SU-DHL-6 (cell line): Measurements from ENCODE around the gene FAM83C.

Experiments
- H2AFZ ChIP-seq: fragments of 200-600 bp; sonication (generic); 2 replicates; pipeline ENCODE4 v1.6.1; 2014; ENCODE audit warnings: low read depth, mild to moderate bottlenecking, moderate library complexity, mixed read lengths, antibody characterized with exemption, low read length; ENCODE audit not compliant: severe bottlenecking
- H3F3A ChIP-seq: fragments of 200-600 bp; shearing (Covaris generic); 2 replicates; pipeline ENCODE4 v1.6.0; 2016; ENCODE audit warnings: antibody characterized with exemption, mild to moderate bottlenecking; ENCODE audit not compliant: insufficient read depth
- H3K27ac ChIP-seq: fragments of 200-600 bp; sonication (generic); 2 replicates; pipeline ENCODE4 v1.5.1; 2016; ENCODE audit warnings: low read depth, mild to moderate bottlenecking, low read length, moderate library complexity, mixed read lengths
- H3K27me3 ChIP-seq: fragments of 200-600 bp; sonication (generic), shearing (Covaris generic); 2 replicates; pipeline ENCODE4 v1.6.0; 2014; ENCODE audit warnings: mild to moderate bottlenecking, low read length
- H3K36me3 ChIP-seq: fragments of 200-600 bp; sonication (generic); 2 replicates; pipeline ENCODE4 v1.6.1; 2014; ENCODE audit warnings: mild to moderate bottlenecking, low read length, mixed read lengths
- H3K4me2 ChIP-seq: fragments of 300-600, 200-600 bp; shearing (Covaris generic), sonication (generic); 2 replicates; pipeline ENCODE4 v1.6.0; 2014; ENCODE audit warnings: low read length, low read depth, mild to moderate bottlenecking; ENCODE audit not compliant: poor library complexity, severe bottlenecking
- H3K4me3 ChIP-seq: fragments of 200-600 bp; sonication (generic); 2 replicates; pipeline ENCODE4 v1.5.1; 2014; ENCODE audit warnings: antibody characterized with exemption, low read length, mild to moderate bottlenecking, mixed read lengths; ENCODE audit not compliant: insufficient read depth, poor library complexity, severe bottlenecking
- H3K79me2 ChIP-seq: fragments of 200-600 bp; sonication (generic); 2 replicates; pipeline ENCODE4 v1.6.1; 2014; ENCODE audit warnings: mild to moderate bottlenecking, low read length, moderate library complexity; ENCODE audit not compliant: insufficient read depth
- H3K9ac ChIP-seq: fragments of 200-600 bp; sonication (generic); 2 replicates; pipeline ENCODE4 v1.7.0; 2014; ENCODE audit warnings: mild to moderate bottlenecking, low read length
- H3K9me2 ChIP-seq: fragments of 200-600 bp; sonication (generic); replicated peaks from 2 replicates; pipeline ENCODE4 v1.6.1; 2014; ENCODE audit warnings: low read length; ENCODE audit not compliant: insufficient read depth
- H3K9me3 ChIP-seq: fragments of 200-600 bp; sonication (generic); 2 replicates; pipeline ENCODE4 v1.6.1; 2014; ENCODE audit warnings: low read length, mixed read lengths; ENCODE audit not compliant: insufficient read depth
- H4K20me1 ChIP-seq: fragments of 200-600 bp; sonication (generic); 2 replicates; pipeline ENCODE4 v1.6.1; 2014; ENCODE audit warnings: low read depth, mild to moderate bottlenecking, antibody characterized with exemption, low read length, moderate library complexity, mixed read lengths
- EZH2phosphoT487 ChIP-seq: fragments of 200-600 bp; sonication (generic), shearing (Covaris generic); conservative IDR thresholded peaks from 2 replicates; pipeline ENCODE4 v1.6.1; 2018; ENCODE audit warnings: mild to moderate bottlenecking, antibody characterized with exemption, low read length, moderate library complexity, mixed read lengths
- TF ChIP-seq, protein P1 (sequence below): fragments of 200-600 bp; sonication (generic); IDR thresholded peaks from one replicate; pipeline ENCODE4 v1.5.1; 2017; ENCODE audit warnings: antibody characterized with exemption, mild to moderate bottlenecking, low read length, moderate library complexity; ENCODE audit not compliant: insufficient read depth, poor library complexity, severe bottlenecking

The FAM83C gene

DNA sequence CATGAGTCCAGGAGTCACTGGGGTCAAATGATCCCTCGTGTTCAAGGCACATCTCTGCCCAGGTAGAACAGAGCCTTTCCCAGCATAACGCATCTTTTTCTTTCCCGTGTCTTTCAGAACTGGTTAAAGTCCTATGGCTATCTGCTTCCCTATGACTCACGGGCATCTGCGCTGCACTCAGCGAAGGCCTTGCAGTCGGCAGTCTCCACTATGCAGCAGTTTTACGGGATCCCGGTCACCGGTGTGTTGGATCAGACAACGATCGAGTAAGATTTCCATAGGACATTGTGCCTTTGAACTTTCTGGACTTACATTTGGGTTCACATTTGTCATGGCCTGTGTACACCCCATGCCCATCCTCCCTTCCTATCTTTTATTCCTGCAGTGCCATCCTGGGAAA is 45.5 kb downstream of the FAM83C start:
- Histone ChIP-seq H3K4me2 (no peak overlapping the region), H3F3A (no peaks in the 10 kb centered on the region), H3K4me3 (no peak overlapping the region), H3K79me2 (no peaks in the 10 kb centered on the region), H3K27me3 (no peaks in the 10 kb centered on the region), H2AFZ (no peak overlapping the region), H3K9ac (no peak overlapping the region), H3K36me3 (no peaks in the 10 kb centered on the region), H3K9me3 (no peaks in the 10 kb centered on the region), H3K27ac (no peak overlapping the region), H3K9me2 (no peaks in the 10 kb centered on the region), H4K20me1 (no peaks in the 10 kb centered on the region)
- TF ChIP-seq, protein P1, sequence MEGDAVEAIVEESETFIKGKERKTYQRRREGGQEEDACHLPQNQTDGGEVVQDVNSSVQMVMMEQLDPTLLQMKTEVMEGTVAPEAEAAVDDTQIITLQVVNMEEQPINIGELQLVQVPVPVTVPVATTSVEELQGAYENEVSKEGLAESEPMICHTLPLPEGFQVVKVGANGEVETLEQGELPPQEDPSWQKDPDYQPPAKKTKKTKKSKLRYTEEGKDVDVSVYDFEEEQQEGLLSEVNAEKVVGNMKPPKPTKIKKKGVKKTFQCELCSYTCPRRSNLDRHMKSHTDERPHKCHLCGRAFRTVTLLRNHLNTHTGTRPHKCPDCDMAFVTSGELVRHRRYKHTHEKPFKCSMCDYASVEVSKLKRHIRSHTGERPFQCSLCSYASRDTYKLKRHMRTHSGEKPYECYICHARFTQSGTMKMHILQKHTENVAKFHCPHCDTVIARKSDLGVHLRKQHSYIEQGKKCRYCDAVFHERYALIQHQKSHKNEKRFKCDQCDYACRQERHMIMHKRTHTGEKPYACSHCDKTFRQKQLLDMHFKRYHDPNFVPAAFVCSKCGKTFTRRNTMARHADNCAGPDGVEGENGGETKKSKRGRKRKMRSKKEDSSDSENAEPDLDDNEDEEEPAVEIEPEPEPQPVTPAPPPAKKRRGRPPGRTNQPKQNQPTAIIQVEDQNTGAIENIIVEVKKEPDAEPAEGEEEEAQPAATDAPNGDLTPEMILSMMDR: no peak
- TF ChIP-seq EZH2phosphoT487: no peak

DNA sequence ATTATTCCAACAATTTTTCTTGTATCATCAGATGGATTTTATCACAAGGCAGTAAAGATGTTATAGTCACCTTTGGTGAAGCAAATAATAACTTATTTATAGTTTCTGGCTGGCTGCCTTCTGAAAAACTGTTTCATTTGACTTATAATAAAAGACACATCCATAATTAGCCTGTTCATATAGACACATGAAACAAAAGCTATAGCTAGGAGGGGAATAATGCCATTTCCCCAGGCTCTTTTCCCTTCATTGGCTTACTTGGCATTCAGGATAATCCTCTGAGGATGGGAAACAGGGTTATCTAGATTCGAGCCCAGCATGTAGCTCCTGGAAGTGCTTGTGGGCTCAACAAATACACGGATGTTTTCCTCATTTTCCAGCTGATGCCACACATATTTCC is 48.2 kb downstream of the FAM83C start:
- no peak for TF ChIP-seq EZH2phosphoT487
- TF ChIP-seq, protein P1: no peak
- H3K4me2 ChIP-seq: no peak overlapping the region

DNA sequence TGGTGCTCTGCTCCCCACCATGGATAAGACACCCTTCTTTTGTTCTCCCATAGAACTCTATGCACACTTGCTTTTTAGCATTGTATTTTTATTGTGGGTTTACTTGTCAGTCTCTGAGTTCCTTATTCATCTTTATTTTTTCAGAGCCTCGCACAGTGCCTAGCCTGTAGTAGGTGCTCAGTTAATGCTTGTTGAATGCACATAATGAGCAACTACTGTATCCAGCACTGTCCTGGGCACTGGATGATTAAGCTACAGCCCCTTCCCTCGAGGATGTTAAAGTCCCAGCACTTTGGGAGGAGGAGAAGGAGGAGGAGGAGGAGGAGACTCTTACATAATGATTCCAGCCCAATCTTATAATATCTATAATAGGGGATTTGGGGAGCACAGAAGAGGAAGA is 48.9 kb downstream of the FAM83C start:
- Histone ChIP-seq H3K4me2 (no peak overlapping the region), H2AFZ (no peak overlapping the region), H3K9ac (no peak overlapping the region), H3K36me3 (no peaks in the 10 kb centered on the region), H3K79me2 (no peaks in the 10 kb centered on the region), H3K9me2 (no peaks in the 10 kb centered on the region), H3K27me3 (no peaks in the 10 kb centered on the region), H3K9me3 (no peaks in the 10 kb centered on the region), H4K20me1 (no peaks in the 10 kb centered on the region), H3F3A (no peaks in the 10 kb centered on the region), H3K27ac (no peak overlapping the region), H3K4me3 (no peak overlapping the region)
- TF ChIP-seq EZH2phosphoT487: no peak
- TF ChIP-seq, protein P1: no peak

More for the DNA sequence above, 48.2 kb downstream of the FAM83C start:
- no peaks in the 10 kb centered on the region for H3K36me3 ChIP-seq
- H3F3A ChIP-seq: no peaks in the 10 kb centered on the region
- no peak overlapping the region for H3K4me3 ChIP-seq
- H3K9ac ChIP-seq: no peak overlapping the region
- H3K27ac ChIP-seq: no peak overlapping the region
- no peaks in the 10 kb centered on the region for H3K9me3 ChIP-seq
- no peaks in the 10 kb centered on the region for H3K27me3 ChIP-seq
- no peak overlapping the region for H2AFZ ChIP-seq
- H3K9me2 ChIP-seq: no peaks in the 10 kb centered on the region
- H4K20me1 ChIP-seq: no peaks in the 10 kb centered on the region
- H3K79me2 ChIP-seq: no peaks in the 10 kb centered on the region
